ENCODE data around the gene ZNF785. TPM values are rescaled to one million over a fixed set of nuclear protein-coding genes. Genes with fewer than 3 reads are reported as not detected.
A peak's percentile ranks its signal among the peaks of the same experiment; 100 is the strongest.

ZNF785 gene
- total and polyA plus RNA-seq, 2 of the 13 experiments (the other 11 are each of a cell fraction or from before 2014, with no cell fraction given): 0.01 TPM; not detected in 1

GRCh38 chr16:30557957-30558788, 27.3 kb downstream of the ZNF785 start, which contains the start of gene ZNF764 (continued):
- TF ChIP-seq NR2F2 (IDR thresholded peaks at IDR 0.05; ENCODE audit: borderline replicate concordance, low read depth): peak; percentile 54
- TF ChIP-seq ZFP36L1 (CRISPR knock-in tag; IDR thresholded peaks at IDR 0.05): peak; percentile 25
- peak; percentile 87 for TF ChIP-seq ZNF230 (CRISPR knock-in tag; IDR thresholded peaks at IDR 0.05)
- TF ChIP-seq ZNF564 (CRISPR knock-in tag; IDR thresholded peaks at IDR 0.05): peak; percentile 87
- peak; percentile 48; the same call in 1 of the 2 replicates for TF ChIP-seq HMG20A (CRISPR knock-in tag; IDR thresholded peaks at IDR 0.05; ENCODE audit: borderline replicate concordance)
- peak; percentile 87; the same call in 1 of the 2 replicates for TF ChIP-seq REL (CRISPR knock-in tag; conservative IDR thresholded peaks at IDR 0.05)
- TF ChIP-seq CBX1 (IDR thresholded peaks at IDR 0.05; ENCODE audit: low read depth): peak; percentile 78
- peak; percentile 54; the same call in 1 of the 2 replicates for TF ChIP-seq ZNF431 (CRISPR knock-in tag; IDR thresholded peaks at IDR 0.05; ENCODE audit: borderline replicate concordance, low read depth)
- TF ChIP-seq ZNF326 (CRISPR knock-in tag; IDR thresholded peaks at IDR 0.05; ENCODE audit: borderline replicate concordance): no peak
- TF ChIP-seq MEIS2 (CRISPR knock-in tag; IDR thresholded peaks at IDR 0.05): no peak; the same call in 1 of the 2 replicates
- peak; percentile 49; the same call in 1 of the 2 replicates for TF ChIP-seq ETV5 (CRISPR knock-in tag; IDR thresholded peaks at IDR 0.05; ENCODE audit: borderline replicate concordance)
- no peak for TF ChIP-seq AKAP8 (CRISPR knock-in tag; IDR thresholded peaks at IDR 0.05)
- no peak; the same call in 1 of the 2 replicates for TF ChIP-seq ZNF337 (CRISPR knock-in tag; IDR thresholded peaks at IDR 0.05; ENCODE audit: borderline replicate concordance, low read depth)
- peak; percentile 68; the same call in 1 of the 2 replicates for TF ChIP-seq E2F1 (CRISPR knock-in tag; IDR thresholded peaks at IDR 0.05)
- peak; percentile 92 for TF ChIP-seq HINFP (CRISPR knock-in tag; IDR thresholded peaks at IDR 0.05; ENCODE audit: low read depth)
- TF ChIP-seq BCLAF1 (IDR thresholded peaks at IDR 0.05): no peak
- no peak for TF ChIP-seq HNRNPH1 (optimal IDR thresholded peaks at IDR 0.05; ENCODE audit: low read depth, low read length)
- no peak; the same call in 1 of the 2 replicates for TF ChIP-seq NR1H2 (CRISPR knock-in tag; IDR thresholded peaks at IDR 0.05; ENCODE audit: borderline replicate concordance, low read depth)
- TF ChIP-seq ZNF124 (CRISPR knock-in tag; IDR thresholded peaks at IDR 0.05): peak; percentile 76
- TF ChIP-seq ZNF891 (CRISPR knock-in tag; IDR thresholded peaks at IDR 0.05): peak; percentile 92; the same call in 1 of the 2 replicates
- TF ChIP-seq ASH2L (IDR thresholded peaks at IDR 0.05; ENCODE audit: insufficient read length, low read depth, low read length): peak; percentile 89
- peak; percentile 78; the same call in 1 of the 2 replicates for TF ChIP-seq CSRNP1 (CRISPR knock-in tag; IDR thresholded peaks at IDR 0.05)
